HepG2 (cell line): ENCODE measurements around the gene DOCK2. TPM values are rescaled to one million over a fixed set of nuclear protein-coding genes. Genes with fewer than 3 reads are reported as not detected.

Experiments
- ATAC-seq: fragments of 200-7000 bp; cut with Tn5 transposase; 3 replicates; pipeline ENCODE4 v1.9.1; 2020; ENCODE audit warnings: mild to moderate bottlenecking, moderate library complexity
- BruUV-seq: library from RNA; stranded (reverse); fragments of 400-500 nt; replicated peaks from 2 replicates; lab custom pipeline; 2021; lab: Mats Ljungman, UMichigan
- CTCF ChIA-PET: fragments of 300-600 bp; formaldehyde crosslinking; extraction: SDS; loops from one replicate; lab custom pipeline; 2021; ENCODE audit warnings: low total read pairs, inconsistent platforms, low intra/inter-chr PET ratio; lab: Yijun Ruan, JAX
- POLR2A ChIA-PET: fragments of 350-600 bp; sonication (Branson Sonifier 250); formaldehyde crosslinking; loops from one replicate; lab custom pipeline; 2020; ENCODE audit warnings: antibody characterized with exemption, inconsistent platforms; lab: Yijun Ruan, JAX
- DNase-seq: peaks from one replicate; pipeline ENCODE4 v3.0.0-alpha.2; 2015; ENCODE audit warnings: low spot score
- FAIRE-seq: peaks from 3 replicates; lab custom pipeline; 2011; peaks lifted over from hg19 to GRCh38; lab: Jason Lieb, UNC
- H2AFZ ChIP-seq: one replicate; pipeline ENCODE4 v1.6.1; 2011; ENCODE audit warnings: low read length, inconsistent platforms
- H3K27ac ChIP-seq: fragments of 300-600 bp; 3 replicates; pipeline ENCODE4 v1.8.0; 2011; ENCODE audit warnings: mixed run types, mild to moderate bottlenecking, mixed read lengths, low read length, inconsistent platforms; ENCODE audit not compliant: insufficient read depth; ENCODE audit errors: extremely low read length
- H3K27me3 ChIP-seq, 2 experiments: fragments of 200-600 bp in 1 of 2; 2 replicates in 1 of 2; 3 replicates in 1 of 2; pipeline versions ENCODE4 v1.6.0 to v1.8.0; 2011; ENCODE audit warnings: low read length in 2 of 2, mild to moderate bottlenecking in 2 of 2, moderate library complexity in 2 of 2, inconsistent platforms in 1 of 2; ENCODE audit not compliant: insufficient read depth in 2 of 2, control insufficient read depth in 1 of 2
- H3K36me3 ChIP-seq, 2 experiments: fragments of 200-600 bp in 1 of 2; replicated peaks in 1 of 2; 2 replicates in 1 of 2; 3 replicates in 1 of 2; pipeline versions ENCODE4 v1.5.1 to v1.8.0; 2011; ENCODE audit warnings: low read length in 2 of 2, inconsistent platforms in 1 of 2; ENCODE audit not compliant: insufficient read depth in 2 of 2, control insufficient read depth in 1 of 2
- H3K4me1 ChIP-seq: 2 replicates; pipeline ENCODE4 v1.5.1; 2012; ENCODE audit warnings: low read length, inconsistent platforms; ENCODE audit not compliant: insufficient read depth
- H3K4me2 ChIP-seq: 2 replicates; pipeline ENCODE4 v1.6.0; 2011; ENCODE audit warnings: low read depth, low read length, inconsistent platforms
- H3K4me3 ChIP-seq, 3 experiments: fragments of 200-600 bp in 1 of 3; sonication (generic), shearing (Covaris generic) in 1 of 3; replicated peaks in 1 of 3; 2 replicates each; pipeline ENCODE4 v1.5.1; 2011 to 2016; ENCODE audit warnings: low read length in 3 of 3, inconsistent platforms in 2 of 3, low read depth in 2 of 3, mild to moderate bottlenecking in 2 of 3, control low read depth in 1 of 3, mixed read lengths in 1 of 3; ENCODE audit not compliant: insufficient read depth in 1 of 3
- H3K79me2 ChIP-seq: one replicate; pipeline ENCODE4 v1.6.1; 2011; ENCODE audit warnings: low read length, inconsistent platforms; ENCODE audit not compliant: insufficient read depth
- H3K9ac ChIP-seq: 2 replicates; pipeline ENCODE4 v1.6.0; 2011; ENCODE audit warnings: mild to moderate bottlenecking, low read depth, low read length, inconsistent platforms; ENCODE audit not compliant: insufficient read depth
- H3K9me3 ChIP-seq: 2 replicates; pipeline ENCODE4 v1.5.1; 2012; ENCODE audit warnings: mild to moderate bottlenecking, low read length
- H4K20me1 ChIP-seq: 2 replicates; pipeline ENCODE4 v1.6.0; 2011; ENCODE audit warnings: inconsistent platforms, mild to moderate bottlenecking, low read length, moderate library complexity; ENCODE audit not compliant: insufficient read depth
- HDAC6 ChIP-seq: fragments of 200-600 bp; sonication (generic); IDR thresholded peaks from 2 replicates; pipeline ENCODE4 v1.7.0; 2017; ENCODE audit warnings: mild to moderate bottlenecking, antibody characterized with exemption, low read length, low read depth
- HIVEP1 ChIP-seq: sonication (generic); formaldehyde crosslinking; IDR thresholded peaks from 2 replicates; pipeline ENCODE4 v1.4.0; 2020; ENCODE audit warnings: mild to moderate bottlenecking, missing genetic modification reagents
- KAT2B ChIP-seq: fragments of 150-350 bp; IDR thresholded peaks from 2 replicates; pipeline ENCODE4 v1.6.1; 2014; ENCODE audit warnings: low read depth, low read length, borderline replicate concordance
- NFE2 ChIP-seq: sonication (generic); formaldehyde crosslinking; IDR thresholded peaks from 2 replicates; pipeline ENCODE4 v1.4.0; 2020; ENCODE audit warnings: missing genetic modification reagents
- RAD51 ChIP-seq: fragments of 450-650 bp; IDR thresholded peaks from 2 replicates; pipeline ENCODE4 v1.6.1; 2016; ENCODE audit warnings: borderline replicate concordance
- RFXAP ChIP-seq: sonication (generic); formaldehyde crosslinking; IDR thresholded peaks from 2 replicates; pipeline ENCODE4 v1.4.0; 2020; ENCODE audit warnings: missing genetic modification reagents, borderline replicate concordance
- SUZ12 ChIP-seq: fragments of 150-350 bp; IDR thresholded peaks from 2 replicates; pipeline ENCODE4 v1.6.1; 2014; ENCODE audit warnings: low read depth, low read length
- ZNF496 ChIP-seq: sonication (generic); formaldehyde crosslinking; IDR thresholded peaks from 2 replicates; pipeline ENCODE4 v1.8.1; 2023; ENCODE audit warnings: mild to moderate bottlenecking, moderate library complexity, missing genetic modification reagents; ENCODE audit not compliant: insufficient replicate concordance
- ZNF550 ChIP-seq: sonication (generic); formaldehyde crosslinking; IDR thresholded peaks from 2 replicates; pipeline ENCODE4 v1.4.0; 2020; ENCODE audit warnings: mild to moderate bottlenecking, missing genetic modification reagents, borderline replicate concordance
- ZNF563 ChIP-seq: sonication (generic); formaldehyde crosslinking; IDR thresholded peaks from 2 replicates; pipeline ENCODE4 v1.8.0; 2022; ENCODE audit warnings: mild to moderate bottlenecking, moderate library complexity, missing genetic modification reagents
- ZNF567 ChIP-seq: sonication (generic); formaldehyde crosslinking; IDR thresholded peaks from 2 replicates; pipeline ENCODE4 v1.8.1; 2023; ENCODE audit warnings: mild to moderate bottlenecking, missing genetic modification reagents, borderline replicate concordance
- ZNF570 ChIP-seq: sonication (generic); formaldehyde crosslinking; IDR thresholded peaks from 2 replicates; pipeline ENCODE4 v1.4.0; 2020; ENCODE audit warnings: mild to moderate bottlenecking, missing genetic modification reagents, borderline replicate concordance
- ZSCAN30 ChIP-seq: sonication (generic); formaldehyde crosslinking; IDR thresholded peaks from 2 replicates; pipeline ENCODE4 v1.5.0; 2020; ENCODE audit warnings: mild to moderate bottlenecking, missing genetic modification reagents
- WGBS: methylation state at CpG from one replicate; pipeline ENCODE4 v1.1.6; 2017; ENCODE audit warnings: low lambda C conversion rate; 5-methylcytosine and 5-hydroxymethylcytosine counted together
- in situ Hi-C: cut with HindIII; loops from 2 replicates; pipeline ENCODE4 v1.10.0; 2017; ENCODE audit warnings: low pct_unique_long_range_greater_than_20kb; ENCODE audit not compliant: extremely low pct_ligation_motif_present
- intact Hi-C: fragments of 100-400 bp; cut with micrococcal nuclease; formaldehyde crosslinking; loops from one replicate; pipeline ENCODE4 v1.10.0; 2022; ENCODE audit not compliant: unreplicated experiment
- polyA plus RNA-seq, 8 experiments: library from polyadenylated mRNA; depleted of rRNA in 3 of 8; stranded (reverse) in 7 of 8; unstranded in 1 of 8; fragments of >200 nt; fragmentation: Illumina TruSeq in 4 of 8; extraction: Trizol in 4 of 8; gene quantifications; 2 replicates each; pipeline versions ENCODE4 v1.2.1 to v1.2.3, GENCODE V29; 2011 to 2016; ENCODE audit warnings: low read depth in 4 of 8, missing spikeins in 1 of 8, mixed read lengths in 1 of 8; ENCODE audit not compliant: insufficient read depth in 1 of 8
- total RNA-seq, 5 experiments: library from RNA; depleted of rRNA; stranded (reverse); fragments of >200 nt; fragmentation: Illumina TruSeq; extraction: Trizol; gene quantifications; 2 replicates each; pipeline ENCODE4 v1.2.3, GENCODE V29; 2016; ENCODE audit warnings: low read depth in 1 of 5
- TF ChIP-seq, protein P1 (sequence below): IDR thresholded peaks from 2 replicates; pipeline ENCODE4 v1.6.1; 2016; ENCODE audit warnings: low read depth, missing genetic modification reagents, missing compliant biosample characterization

DOCK2 gene
- total and polyA plus RNA-seq, 2 of the 13 experiments (the other 11 are each of a cell fraction or from before 2014, with no cell fraction given), result not detected

GRCh38 chr5:169626779-169627178 lies 10.3 kb upstream of the DOCK2 start:
- ATAC-seq (no peak), FAIRE-seq (no peak), DNase-seq (no peak)
- Histone ChIP-seq H3K36me3 (no peaks in the 10 kb centered on the region), H2AFZ (no peak overlapping the region), H3K9ac (no peak overlapping the region), H3K79me2 (no peaks in the 10 kb centered on the region), H3K27ac (no peak overlapping the region), H3K27me3 (no peaks in the 10 kb centered on the region), H3K9me3 (no peaks in the 10 kb centered on the region), H3K4me2 (no peak overlapping the region), H4K20me1 (no peaks in the 10 kb centered on the region), H3K4me3 (no peak overlapping the region), H3K4me1 (no peaks in the 10 kb centered on the region)
- CTCF ChIA-PET, result no interaction called here
- BruUV-seq, result no TSS peak
- in situ Hi-C loops, result no loop called here
- 0% methylated on average over 1 of the region's 1 CpG for WGBS
- POLR2A ChIA-PET, result no interaction called here
- intact Hi-C loops, result no loop called here
- TF ChIP-seq ZSCAN30 (CRISPR knock-in tag) (no peak), RFXAP (CRISPR knock-in tag) (no peak), ZNF563 (CRISPR knock-in tag) (no peak), RAD51 (no peak), HDAC6 (no peak), ZNF570 (CRISPR knock-in tag) (no peak), ZNF567 (no peak), KAT2B (no peak), NFE2 (CRISPR knock-in tag) (no peak), SUZ12 (no peak), ZNF496 (no peak), HIVEP1 (CRISPR knock-in tag) (no peak), ZNF550 (no peak)
- TF ChIP-seq, protein P1, sequence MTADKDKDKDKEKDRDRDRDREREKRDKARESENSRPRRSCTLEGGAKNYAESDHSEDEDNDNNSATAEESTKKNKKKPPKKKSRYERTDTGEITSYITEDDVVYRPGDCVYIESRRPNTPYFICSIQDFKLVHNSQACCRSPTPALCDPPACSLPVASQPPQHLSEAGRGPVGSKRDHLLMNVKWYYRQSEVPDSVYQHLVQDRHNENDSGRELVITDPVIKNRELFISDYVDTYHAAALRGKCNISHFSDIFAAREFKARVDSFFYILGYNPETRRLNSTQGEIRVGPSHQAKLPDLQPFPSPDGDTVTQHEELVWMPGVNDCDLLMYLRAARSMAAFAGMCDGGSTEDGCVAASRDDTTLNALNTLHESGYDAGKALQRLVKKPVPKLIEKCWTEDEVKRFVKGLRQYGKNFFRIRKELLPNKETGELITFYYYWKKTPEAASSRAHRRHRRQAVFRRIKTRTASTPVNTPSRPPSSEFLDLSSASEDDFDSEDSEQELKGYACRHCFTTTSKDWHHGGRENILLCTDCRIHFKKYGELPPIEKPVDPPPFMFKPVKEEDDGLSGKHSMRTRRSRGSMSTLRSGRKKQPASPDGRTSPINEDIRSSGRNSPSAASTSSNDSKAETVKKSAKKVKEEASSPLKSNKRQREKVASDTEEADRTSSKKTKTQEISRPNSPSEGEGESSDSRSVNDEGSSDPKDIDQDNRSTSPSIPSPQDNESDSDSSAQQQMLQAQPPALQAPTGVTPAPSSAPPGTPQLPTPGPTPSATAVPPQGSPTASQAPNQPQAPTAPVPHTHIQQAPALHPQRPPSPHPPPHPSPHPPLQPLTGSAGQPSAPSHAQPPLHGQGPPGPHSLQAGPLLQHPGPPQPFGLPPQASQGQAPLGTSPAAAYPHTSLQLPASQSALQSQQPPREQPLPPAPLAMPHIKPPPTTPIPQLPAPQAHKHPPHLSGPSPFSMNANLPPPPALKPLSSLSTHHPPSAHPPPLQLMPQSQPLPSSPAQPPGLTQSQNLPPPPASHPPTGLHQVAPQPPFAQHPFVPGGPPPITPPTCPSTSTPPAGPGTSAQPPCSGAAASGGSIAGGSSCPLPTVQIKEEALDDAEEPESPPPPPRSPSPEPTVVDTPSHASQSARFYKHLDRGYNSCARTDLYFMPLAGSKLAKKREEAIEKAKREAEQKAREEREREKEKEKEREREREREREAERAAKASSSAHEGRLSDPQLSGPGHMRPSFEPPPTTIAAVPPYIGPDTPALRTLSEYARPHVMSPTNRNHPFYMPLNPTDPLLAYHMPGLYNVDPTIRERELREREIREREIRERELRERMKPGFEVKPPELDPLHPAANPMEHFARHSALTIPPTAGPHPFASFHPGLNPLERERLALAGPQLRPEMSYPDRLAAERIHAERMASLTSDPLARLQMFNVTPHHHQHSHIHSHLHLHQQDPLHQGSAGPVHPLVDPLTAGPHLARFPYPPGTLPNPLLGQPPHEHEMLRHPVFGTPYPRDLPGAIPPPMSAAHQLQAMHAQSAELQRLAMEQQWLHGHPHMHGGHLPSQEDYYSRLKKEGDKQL (CRISPR knock-in tag), result no peak
